Dermis microvascular lymphatic vessel endothelial cell (primary cell): ENCODE measurements around the gene TSPAN13. TPM values are rescaled to one million over a fixed set of nuclear protein-coding genes. Genes with fewer than 3 reads are reported as not detected.
A peak's percentile ranks its signal among the peaks of the same experiment; 100 is the strongest.

Source experiments
- DNase-seq, 2 donors: peaks; one replicate each; pipeline versions ENCODE4 v3.0.0 to v3.0.0-alpha.2; 2010; ENCODE audit warnings: low read depth in 2 of 2
- total RNA-seq: library from RNA; depleted of rRNA; stranded (reverse); fragments of >200 nt; gene quantifications from 2 replicates; pipeline ENCODE4 v1.2.1, GENCODE V29; 2014

Gene TSPAN13
- 37.7 and 42.6 TPM in 2 replicates for total RNA-seq

DNA sequence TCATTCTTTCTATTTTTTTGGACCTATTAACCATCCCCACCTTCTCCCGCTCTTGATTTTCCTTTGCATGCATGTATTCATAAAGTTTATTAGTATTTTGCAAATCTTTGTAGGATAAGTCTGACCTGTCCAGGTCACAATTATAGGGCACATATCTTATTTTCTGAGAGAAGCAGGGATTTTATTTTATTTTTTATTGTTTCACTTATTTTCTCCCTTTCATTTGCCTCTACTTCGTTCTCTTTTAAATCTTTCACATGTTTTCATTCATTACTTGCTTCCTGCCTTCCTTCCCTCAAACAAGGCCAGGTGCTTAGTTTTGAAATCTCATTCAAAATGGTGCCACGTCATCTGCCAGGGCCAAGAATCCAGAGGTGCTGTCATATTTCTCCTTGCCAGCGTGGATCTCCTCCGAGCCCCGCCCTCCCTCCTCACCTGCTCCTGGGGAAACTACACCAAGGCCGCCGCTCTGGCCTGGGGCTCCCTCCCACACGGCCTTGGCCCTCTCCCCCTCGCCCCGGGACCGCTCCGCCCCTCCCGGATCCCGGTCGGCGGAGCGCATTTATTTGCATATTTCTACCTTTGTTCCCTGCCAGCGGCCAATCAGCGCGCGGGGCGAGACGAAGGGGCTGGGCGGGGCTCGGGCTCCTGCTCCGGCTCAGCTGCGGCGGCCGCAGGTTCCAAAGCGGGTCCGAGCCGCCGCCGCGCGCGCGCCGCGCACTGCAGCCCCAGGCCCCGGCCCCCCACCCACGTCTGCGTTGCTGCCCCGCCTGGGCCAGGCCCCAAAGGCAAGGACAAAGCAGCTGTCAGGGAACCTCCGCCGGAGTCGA, at the start of gene TSPAN13:
Gene TSPAN13, plus strand, starts transcription at position 654 of the 830 bp plus-strand sequence. CDS start 213 bp downstream, outside the sequence.
- DNase-seq, result peak in 1 of 2 donors; percentile 85

GRCh38 chr7:16708511-16708910, 45.0 kb upstream of the TSPAN13 start:
- DNase-seq, result no peak

- peak in 1 of 2 donors; percentile 39 for DNase-seq
Measured at GRCh38 chr7:16708980-16709379, 44.6 kb upstream of the TSPAN13 start.

DNA sequence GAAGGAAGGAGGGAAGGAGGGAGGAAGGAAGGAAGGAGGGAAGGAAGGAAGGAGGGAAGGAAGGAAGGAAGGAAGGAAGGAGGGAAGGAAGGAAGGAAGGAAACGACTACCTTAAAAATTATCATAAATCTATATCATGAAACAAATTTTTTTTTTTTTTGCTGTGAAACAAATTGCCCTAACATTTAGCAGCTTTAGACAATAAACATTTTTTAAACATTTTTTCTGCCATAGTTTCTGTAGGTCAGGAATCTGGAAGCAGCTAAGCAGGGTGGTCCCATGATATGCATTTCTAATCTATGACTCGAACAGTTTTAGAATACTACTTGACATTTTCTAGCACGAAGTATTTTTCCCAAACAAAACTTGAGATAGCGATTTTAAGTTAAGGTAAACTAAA, 42.9 kb upstream of the TSPAN13 start:
- DNase-seq, result no peak

- no peak for DNase-seq
Measured at GRCh38 chr7:16711730-16712129, 41.8 kb upstream of the TSPAN13 start.

DNA sequence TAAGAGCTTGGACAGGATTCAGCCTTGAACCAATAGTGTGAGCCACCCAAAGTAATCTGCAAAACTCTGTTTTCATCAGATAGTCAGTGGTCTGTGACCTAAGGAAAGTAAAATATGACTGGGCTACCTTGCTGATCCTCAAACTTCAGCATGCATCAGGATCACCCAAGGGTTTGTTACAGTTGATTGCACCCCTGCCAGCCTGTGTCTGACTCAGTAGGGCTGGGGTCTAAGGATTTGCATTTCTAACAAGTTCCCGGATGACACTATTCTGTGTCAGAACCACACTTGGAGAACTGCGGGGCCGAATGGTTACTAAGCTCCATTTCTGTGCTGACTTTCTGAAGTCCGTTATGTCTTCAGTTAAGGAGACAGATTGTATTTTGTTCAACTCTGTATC, 40.6 kb upstream of the TSPAN13 start:
- DNase-seq, result no peak

DNA sequence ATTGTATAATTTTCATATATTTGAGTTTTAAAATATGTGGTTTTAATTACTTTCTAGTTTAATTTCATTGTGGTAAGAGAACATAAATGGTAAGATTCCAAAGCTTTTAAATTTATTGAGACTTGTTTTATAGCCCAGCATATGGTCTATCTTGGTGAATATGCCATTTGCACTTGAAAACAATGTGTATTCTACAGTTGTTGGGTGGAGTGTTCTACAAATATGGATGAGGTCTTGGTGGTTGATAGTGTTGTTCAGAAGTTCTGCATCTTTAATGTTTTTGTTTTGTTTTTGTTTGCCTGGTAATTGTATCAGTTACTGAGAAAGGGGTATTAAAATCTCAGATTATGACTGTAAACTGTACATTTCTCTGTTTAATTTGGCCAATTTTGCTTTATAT, 37.6 kb upstream of the TSPAN13 start:
- DNase-seq, result no peak

- no peak for DNase-seq
Measured at GRCh38 chr7:16718111-16718656, 35.4 kb upstream of the TSPAN13 start.

DNA sequence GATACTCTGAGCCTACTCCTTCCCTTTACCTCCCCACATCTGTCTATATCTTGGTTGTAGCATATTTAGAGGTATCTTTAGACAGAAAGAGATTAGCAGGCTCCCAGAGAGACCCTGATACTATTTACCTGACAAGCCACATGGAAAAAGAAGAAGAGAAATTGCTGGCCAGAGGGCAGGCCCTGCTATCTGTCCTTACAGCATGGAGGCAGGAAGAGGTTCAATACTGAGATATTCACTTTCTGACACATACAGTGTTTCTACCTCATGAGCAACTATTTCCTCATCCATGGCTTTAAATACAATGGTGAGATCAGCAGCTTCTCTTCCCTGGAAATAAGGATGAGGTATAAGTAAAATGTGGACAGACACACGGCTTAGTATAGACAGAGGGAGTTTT, 33.9 kb upstream of the TSPAN13 start:
- DNase-seq, result no peak

- DNase-seq, result no peak
Measured at GRCh38 chr7:16721541-16721940, 32.0 kb upstream of the TSPAN13 start.

DNA sequence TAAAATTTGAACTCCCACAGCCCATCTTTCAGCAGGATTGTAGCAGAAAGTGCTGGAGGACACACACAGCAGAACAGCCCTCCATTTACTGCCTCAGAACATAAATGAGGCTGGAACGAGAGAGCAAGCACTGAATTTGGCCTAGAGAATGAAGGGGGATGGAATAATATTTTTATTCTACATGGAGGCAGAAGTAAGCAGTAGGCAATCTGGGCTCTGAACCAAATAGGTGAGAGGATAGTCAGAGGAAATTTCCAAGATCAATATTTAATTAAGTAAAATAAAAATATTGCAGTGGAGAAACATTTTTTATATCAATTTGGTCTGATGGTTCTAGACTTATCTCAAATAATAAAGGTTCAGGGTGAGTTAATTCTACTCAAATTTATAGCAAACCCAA, 29.2 kb upstream of the TSPAN13 start:
- no peak for DNase-seq

DNA sequence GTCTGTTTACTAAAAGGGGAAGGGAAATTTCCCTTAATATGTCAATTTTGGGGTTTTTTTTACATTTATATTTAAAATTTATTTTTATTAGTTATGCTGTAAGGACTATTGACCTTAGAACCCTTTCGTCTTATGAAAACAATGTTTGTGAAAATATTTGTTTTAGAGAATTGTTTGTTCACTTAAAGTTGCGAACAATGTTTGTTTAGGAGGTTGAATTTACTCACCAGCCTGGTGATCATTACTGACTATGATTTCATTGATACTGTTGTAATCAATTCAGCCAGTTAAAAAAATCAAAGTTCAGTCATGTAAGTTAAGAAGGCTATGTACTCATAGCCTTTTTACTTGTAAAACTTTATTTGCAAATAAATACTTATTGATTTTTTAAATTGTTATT, 27.4 kb upstream of the TSPAN13 start:
- no peak for DNase-seq

GRCh38 chr7:16727736-16728135, 25.8 kb upstream of the TSPAN13 start:
- no peak for DNase-seq

GRCh38 chr7:16728811-16729210, 24.7 kb upstream of the TSPAN13 start:
- no peak for DNase-seq

DNA sequence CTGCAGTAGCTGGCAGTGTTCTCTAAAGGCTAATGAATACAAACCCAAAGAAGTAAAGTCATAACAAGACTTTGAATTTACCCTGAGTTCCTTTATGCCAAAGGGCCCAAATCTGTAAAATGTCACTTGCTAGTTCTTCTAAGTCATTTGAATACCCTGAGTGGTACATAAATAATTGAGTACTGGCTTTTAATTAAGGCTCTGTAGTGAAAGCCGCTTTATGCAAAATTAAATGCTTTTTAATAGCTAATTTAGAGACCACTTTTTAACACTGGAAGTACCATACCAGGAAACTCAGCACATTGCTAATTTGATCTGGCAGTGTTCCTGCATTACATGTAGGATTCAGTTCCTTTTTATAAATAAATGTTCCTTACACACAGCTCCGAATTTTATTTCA, 24.0 kb upstream of the TSPAN13 start:
- DNase-seq, result no peak

- no peak for DNase-seq
Measured at GRCh38 chr7:16730937-16731336, 22.6 kb upstream of the TSPAN13 start.

GRCh38 chr7:16732828-16733227, 20.7 kb upstream of the TSPAN13 start:
- no peak for DNase-seq

DNA sequence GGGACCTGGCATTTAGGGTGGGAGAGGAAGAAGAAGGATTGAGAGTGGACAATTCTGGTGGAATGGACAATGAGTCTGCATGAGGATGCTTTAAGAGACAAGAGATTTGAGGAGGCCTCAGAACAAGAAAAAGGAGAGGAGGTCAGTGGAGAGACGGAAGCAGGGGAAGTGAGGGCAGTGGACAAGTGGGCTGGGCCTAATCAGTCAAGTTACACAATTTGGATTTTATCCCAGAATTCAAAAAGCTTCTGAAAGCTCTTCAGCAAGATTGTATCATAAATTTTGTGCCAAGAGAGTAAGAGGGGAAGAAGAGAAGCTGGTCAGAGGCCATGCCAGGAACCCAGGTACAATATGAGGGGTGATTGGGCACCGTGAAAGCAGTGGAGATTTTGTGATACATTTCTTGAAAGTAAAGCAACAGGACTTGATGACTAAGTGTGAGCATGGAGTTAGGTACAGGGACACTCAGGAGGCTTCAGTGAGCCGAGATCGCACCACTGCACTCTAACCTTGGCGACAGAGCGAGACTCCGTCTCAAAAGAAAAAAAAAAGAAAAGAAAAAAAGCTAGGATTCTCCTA, 19.3 kb upstream of the TSPAN13 start:
- DNase-seq, result no peak

- DNase-seq, result no peak
Measured at GRCh38 chr7:16735020-16735419, 18.5 kb upstream of the TSPAN13 start.

GRCh38 chr7:16738011-16738688, 15.4 kb upstream of the TSPAN13 start:
- no peak for DNase-seq

- DNase-seq, result peak in 1 of 2 donors; percentile 84
Measured at GRCh38 chr7:16739863-16740622, 13.5 kb upstream of the TSPAN13 start.

- DNase-seq, result no peak
Measured at GRCh38 chr7:16740623-16740953, 13.0 kb upstream of the TSPAN13 start.
